Activated T-cell treated with anti-CD3 and anti-CD28 coated beads, Interleukin-2, amount 50 U/mL, for 24 hours (primary cell): Measurements from ENCODE around the gene KLF1.
"Not testable (repeated sequence)": the region's sequence is repeated elsewhere in the genome, so short reads cannot be mapped to it uniquely, and the experiment has no call there.

ENCODE experiments used
- DNase-seq: peaks from one replicate; pipeline ENCODE4 v3.0.0-alpha.2; 2020
- H3K27ac Mint-ChIP-seq: 2 replicates; pipeline ENCODE4 v1.8.0; 2020; ENCODE audit warnings: mild to moderate bottlenecking, mixed read lengths
- H3K27me3 Mint-ChIP-seq: 2 replicates; pipeline ENCODE4 v1.8.0; 2020; ENCODE audit warnings: mixed read lengths
- H3K36me3 Mint-ChIP-seq: 2 replicates; pipeline ENCODE4 v1.8.0; 2020; ENCODE audit warnings: low read depth, mixed read lengths
- H3K4me1 Mint-ChIP-seq: 2 replicates; pipeline ENCODE4 v1.8.0; 2020; ENCODE audit warnings: low read depth, mixed read lengths
- H3K4me3 Mint-ChIP-seq: 2 replicates; pipeline ENCODE4 v1.8.0; 2020; ENCODE audit warnings: mild to moderate bottlenecking, moderate library complexity, mixed read lengths
- H3K9me3 Mint-ChIP-seq: 2 replicates; pipeline ENCODE4 v1.8.0; 2020; ENCODE audit warnings: mixed read lengths

Gene KLF1

GRCh38 chr19:12886969-12887747, at the start of gene KLF1:
Gene KLF1 (minus strand): TSS chr19:12887201. CDS start chr19:12887140, 61 bp downstream.
- Mint-ChIP-seq H3K4me3 (peak within 1 kb of the TSS; percentile 52), H3K36me3 (peaks cover 11% of the 10 kb centered on the region), H3K27ac (no peak within 1 kb of the TSS), H3K9me3 (peaks cover 2% of the 10 kb centered on the region), H3K4me1 (peaks cover 36% of the 10 kb centered on the region), H3K27me3 (no peaks in the 10 kb centered on the region)
- DNase-seq = no peak

GRCh38 chr19:12936582-12936981, 49.6 kb upstream of the KLF1 start:
- Mint-ChIP-seq H3K4me1 (peaks cover 69% of the 10 kb centered on the region), H3K27ac (peak overlapping the region; percentile 48)

GRCh38 chr19:12935071-12935470, 48.1 kb upstream of the KLF1 start:
- Mint-ChIP-seq H3K27ac (no peak overlapping the region), H3K27me3 (no peaks in the 10 kb centered on the region), H3K9me3 (no peaks in the 10 kb centered on the region), H3K4me1 (peaks cover 61% of the 10 kb centered on the region), H3K36me3 (peaks cover 50% of the 10 kb centered on the region), H3K4me3 (no peak overlapping the region)
- DNase-seq = no peak

More at GRCh38 chr19:12936582-12936981, 49.6 kb upstream of the KLF1 start:
- Mint-ChIP-seq H3K36me3 (peaks cover 50% of the 10 kb centered on the region), H3K27me3 (no peaks in the 10 kb centered on the region), H3K9me3 (no peaks in the 10 kb centered on the region), H3K4me3 (no peak overlapping the region)
- DNase-seq = no peak

- Mint-ChIP-seq H3K4me3 (peak within 1 kb of the TSS; percentile 97), H3K27me3 (no peaks in the 10 kb centered on the region), H3K36me3 (peaks cover 50% of the 10 kb centered on the region), H3K9me3 (no peaks in the 10 kb centered on the region), H3K27ac (peak within 1 kb of the TSS; percentile 94), H3K4me1 (peaks cover 48% of the 10 kb centered on the region)
- DNase-seq = peak; percentile 89
These were observed 46.5 kb upstream of the KLF1 start, which contains the start of gene FARSA for GRCh38 chr19:12933287-12934072. Gene FARSA (minus strand): TSS chr19:12933711. CDS start chr19:12933696, 15 bp downstream.

- Mint-ChIP-seq H3K9me3 (no peaks in the 10 kb centered on the region), H3K27me3 (no peaks in the 10 kb centered on the region), H3K36me3 (peaks cover 57% of the 10 kb centered on the region), H3K27ac (peak overlapping the region; percentile 94), H3K4me3 (peak overlapping the region; percentile 97), H3K4me1 (peaks cover 42% of the 10 kb centered on the region)
- no peak for DNase-seq
These were observed 45.6 kb upstream of the KLF1 start for GRCh38 chr19:12932392-12933286.

GRCh38 chr19:12930002-12930645, 43.1 kb upstream of the KLF1 start:
- Mint-ChIP-seq H3K4me1 (peaks cover 29% of the 10 kb centered on the region), H3K9me3 (no peaks in the 10 kb centered on the region), H3K27me3 (no peaks in the 10 kb centered on the region), H3K36me3 (peaks cover 80% of the 10 kb centered on the region), H3K4me3 (no peak overlapping the region), H3K27ac (peak overlapping the region; percentile 6)
- DNase-seq = no peak

- H3K36me3 Mint-ChIP-seq = peaks cover 88% of the 10 kb centered on the region
- DNase-seq = no peak
- H3K27ac Mint-ChIP-seq = no peak overlapping the region
- no peaks in the 10 kb centered on the region for H3K27me3 Mint-ChIP-seq
- peaks cover 5% of the 10 kb centered on the region for H3K4me1 Mint-ChIP-seq
- H3K9me3 Mint-ChIP-seq = no peaks in the 10 kb centered on the region
- H3K4me3 Mint-ChIP-seq = no peak overlapping the region
These were observed 37.8 kb upstream of the KLF1 start for GRCh38 chr19:12924621-12925310.

GRCh38 chr19:12922959-12923358, 36.0 kb upstream of the KLF1 start:
- Mint-ChIP-seq H3K36me3 (peaks cover 73% of the 10 kb centered on the region), H3K27ac (no peak overlapping the region), H3K9me3 (peaks cover 2% of the 10 kb centered on the region), H3K4me1 (peaks cover 16% of the 10 kb centered on the region), H3K4me3 (no peak overlapping the region), H3K27me3 (no peaks in the 10 kb centered on the region)
- no peak for DNase-seq

GRCh38 chr19:12921047-12921446, 34.0 kb upstream of the KLF1 start:
- peaks cover 56% of the 10 kb centered on the region for H3K36me3 Mint-ChIP-seq

GRCh38 chr19:12918253-12918652, 31.3 kb upstream of the KLF1 start:
- DNase-seq = no peak
- Mint-ChIP-seq H3K27ac (peak overlapping the region; percentile 95), H3K27me3 (no peaks in the 10 kb centered on the region), H3K36me3 (peaks cover 28% of the 10 kb centered on the region), H3K4me3 (peak overlapping the region; percentile 51), H3K4me1 (peaks cover 33% of the 10 kb centered on the region), H3K9me3 (peaks cover 2% of the 10 kb centered on the region)

More at GRCh38 chr19:12921047-12921446, 34.0 kb upstream of the KLF1 start:
- Mint-ChIP-seq H3K27me3 (no peaks in the 10 kb centered on the region), H3K4me1 (peaks cover 16% of the 10 kb centered on the region), H3K27ac (no peak overlapping the region), H3K4me3 (no peak overlapping the region), H3K9me3 (peaks cover 2% of the 10 kb centered on the region)
- no peak for DNase-seq

GRCh38 chr19:12915860-12916259, 28.9 kb upstream of the KLF1 start:
- H3K9me3 Mint-ChIP-seq, H3K4me3 Mint-ChIP-seq, DNase-seq, H3K27me3 Mint-ChIP-seq, H3K27ac Mint-ChIP-seq, H3K36me3 Mint-ChIP-seq: not testable (repeated sequence)
- peaks cover 35% of the 10 kb centered on the region for H3K4me1 Mint-ChIP-seq

- Mint-ChIP-seq H3K4me3 (peak overlapping the region; percentile 15), H3K27me3 (no peaks in the 10 kb centered on the region), H3K4me1 (peaks cover 26% of the 10 kb centered on the region), H3K27ac (peak overlapping the region; percentile 87), H3K9me3 (peaks cover 2% of the 10 kb centered on the region), H3K36me3 (no peaks in the 10 kb centered on the region)
- peak; percentile 60 for DNase-seq
These were observed 27.1 kb upstream of the KLF1 start for GRCh38 chr19:12913851-12914690.
